D341Med (cell line): ENCODE results near the gene ALOX5AP.

Experiments used
- DNase-seq: peaks from one replicate; pipeline ENCODE4 v3.0.0; 2012; ENCODE audit warnings: low spot score

The ALOX5AP gene

GRCh38 chr13:30714629-30715371 lies 20.5 kb upstream of the ALOX5AP start:
- no peak for DNase-seq

- DNase-seq = no peak
These were observed 20.0 kb upstream of the ALOX5AP start for GRCh38 chr13:30715372-30715756.

GRCh38 chr13:30715837-30716236 lies 19.5 kb upstream of the ALOX5AP start:
- DNase-seq = no peak

- DNase-seq = no peak
These were observed 16.4 kb upstream of the ALOX5AP start for GRCh38 chr13:30718661-30719524.

- no peak for DNase-seq
These were observed 15.8 kb upstream of the ALOX5AP start for GRCh38 chr13:30719525-30719914.

GRCh38 chr13:30720172-30720869 lies 15.0 kb upstream of the ALOX5AP start:
- DNase-seq = no peak

- no peak for DNase-seq
These were observed 13.4 kb upstream of the ALOX5AP start for GRCh38 chr13:30721936-30722335.

- no peak for DNase-seq
These were observed 13.0 kb upstream of the ALOX5AP start for GRCh38 chr13:30722361-30722760.

GRCh38 chr13:30724778-30725177 lies 10.6 kb upstream of the ALOX5AP start:
- DNase-seq = no peak

- no peak for DNase-seq
These were observed 9.8 kb upstream of the ALOX5AP start for GRCh38 chr13:30725326-30726085.

GRCh38 chr13:30726192-30726591 lies 9.2 kb upstream of the ALOX5AP start:
- DNase-seq = no peak

- DNase-seq = peak; percentile 70
These were observed 7.6 kb upstream of the ALOX5AP start for GRCh38 chr13:30727491-30728355.

GRCh38 chr13:30729801-30730200 lies 5.5 kb upstream of the ALOX5AP start:
- DNase-seq = no peak

GRCh38 chr13:30730526-30730925 lies 4.8 kb upstream of the ALOX5AP start:
- no peak for DNase-seq

- DNase-seq = no peak
These were observed 3.8 kb upstream of the ALOX5AP start for GRCh38 chr13:30731361-30732045.

GRCh38 chr13:30732046-30732390 lies 3.3 kb upstream of the ALOX5AP start:
- no peak for DNase-seq

GRCh38 chr13:30734439-30734838 lies 904 bp upstream of the ALOX5AP start:
- no peak for DNase-seq

GRCh38 chr13:30735872-30736175 lies 481 bp downstream of the ALOX5AP start:
- DNase-seq = no peak

- no peak for DNase-seq
These were observed 1.3 kb downstream of the ALOX5AP start for GRCh38 chr13:30736461-30737320.
